Neuron (in vitro differentiated cells): Measurements from ENCODE around the gene LRG1.
A peak's percentile ranks its signal among the peaks of the same experiment; 100 is the strongest.

ENCODE experiments used
- H2AFZ ChIP-seq: one replicate; pipeline ENCODE4 v1.6.1; 2013; ENCODE audit warnings: low read depth, mild to moderate bottlenecking, inconsistent platforms, low read length, moderate library complexity
- H3K27me3 ChIP-seq: one replicate; pipeline ENCODE4 v1.6.1; 2013; ENCODE audit warnings: low read length; ENCODE audit not compliant: insufficient read depth
- H3K36me3 ChIP-seq: one replicate; pipeline ENCODE4 v1.6.1; 2013; ENCODE audit warnings: low read length; ENCODE audit not compliant: insufficient read depth
- H3K4me1 ChIP-seq: one replicate; pipeline ENCODE4 v1.6.1; 2013; ENCODE audit warnings: low read length; ENCODE audit not compliant: insufficient read depth
- H3K4me3 ChIP-seq: 2 replicates; pipeline ENCODE4 v1.5.1; 2013; ENCODE audit warnings: mild to moderate bottlenecking, low read length, moderate library complexity
- H3K9me3 ChIP-seq: one replicate; pipeline ENCODE4 v1.6.1; 2013; ENCODE audit warnings: low read length

The LRG1 gene

DNA sequence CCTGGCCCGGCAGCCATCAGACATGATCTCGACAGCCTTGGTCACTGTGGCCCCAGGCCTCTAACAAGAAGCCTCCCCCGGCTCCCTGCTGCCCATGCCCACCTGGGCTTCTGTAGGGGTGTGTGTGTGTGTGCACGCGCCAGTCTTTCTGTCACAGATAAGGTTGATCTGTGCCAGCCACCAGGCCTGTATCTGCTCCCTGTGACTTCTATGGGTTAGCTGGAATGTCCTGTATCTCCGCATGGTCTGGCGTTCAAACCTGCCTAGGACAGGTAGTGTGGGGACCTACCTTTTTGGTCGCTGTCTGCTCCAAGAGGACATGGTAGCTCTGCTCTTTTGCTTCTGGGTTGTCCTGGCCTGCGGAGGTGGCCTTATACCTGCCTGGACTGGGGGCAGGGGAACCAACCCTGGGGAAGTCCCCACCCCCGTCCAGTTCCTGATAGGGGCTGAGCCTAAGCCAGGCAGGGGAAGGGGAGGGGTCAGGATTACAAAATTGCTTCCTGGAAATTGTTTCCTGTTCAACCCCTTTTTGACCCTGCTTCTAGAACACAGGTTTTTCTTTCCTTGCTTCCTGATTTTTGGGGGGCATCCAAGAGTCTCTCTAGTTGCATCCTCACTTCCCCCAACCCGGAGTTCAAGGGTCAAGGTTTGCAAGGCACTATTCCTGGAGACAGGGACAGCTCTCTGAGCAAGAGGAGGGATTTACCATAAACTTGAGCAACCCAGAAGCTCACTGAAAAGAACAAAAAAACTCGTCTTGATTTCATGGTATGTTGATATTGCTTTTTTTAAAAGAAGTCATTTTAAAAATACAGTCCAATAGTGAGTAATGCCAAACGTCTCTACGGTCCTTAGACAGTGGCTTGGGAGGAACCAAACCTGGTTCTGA, at the start of gene LRG1:
TSS of gene LRG1 (minus strand) at position 344 of the 889 bp plus-strand sequence. CDS start at position 321, 23 bp downstream.
- H2AFZ ChIP-seq = no peak within 1 kb of the TSS
- H3K36me3 ChIP-seq = no peaks in the 10 kb centered on the region
- H3K27me3 ChIP-seq = no peaks in the 10 kb centered on the region
- H3K4me1 ChIP-seq = peaks cover 6% of the 10 kb centered on the region
- H3K4me3 ChIP-seq = no peak within 1 kb of the TSS
- peaks cover 7% of the 10 kb centered on the region for H3K9me3 ChIP-seq

- no peaks in the 10 kb centered on the region for H3K36me3 ChIP-seq
- no peak overlapping the region for H3K4me3 ChIP-seq
- peaks cover 2% of the 10 kb centered on the region for H3K27me3 ChIP-seq
- no peaks in the 10 kb centered on the region for H3K9me3 ChIP-seq
- no peak overlapping the region for H2AFZ ChIP-seq
- peaks cover 18% of the 10 kb centered on the region for H3K4me1 ChIP-seq
These were observed 48.5 kb upstream of the LRG1 start for GRCh38 chr19:4588291-4588761.

DNA sequence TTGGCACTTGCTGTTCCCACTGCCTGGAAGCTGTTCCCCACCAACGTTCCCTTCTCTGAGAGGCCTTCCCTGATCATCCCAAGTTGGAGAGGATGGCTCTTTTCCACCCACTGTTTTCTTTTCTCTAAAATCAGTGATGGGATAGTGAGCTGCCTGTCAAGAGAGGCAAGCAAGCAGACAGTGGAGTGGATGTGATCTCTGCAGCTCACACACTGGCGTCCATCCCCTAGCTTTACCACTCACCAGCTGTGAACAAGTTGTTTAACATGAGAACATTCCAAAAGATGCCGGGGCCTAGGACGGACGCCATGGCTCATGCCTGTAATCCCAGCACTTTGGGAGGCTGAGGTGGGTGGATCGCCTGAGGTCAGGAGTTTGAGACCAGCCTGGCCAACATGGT, 47.7 kb upstream of the LRG1 start:
- Histone ChIP-seq H3K4me3 (no peak overlapping the region), H2AFZ (no peak overlapping the region), H3K4me1 (peaks cover 18% of the 10 kb centered on the region), H3K36me3 (no peaks in the 10 kb centered on the region), H3K27me3 (peaks cover 2% of the 10 kb centered on the region), H3K9me3 (no peaks in the 10 kb centered on the region)

DNA sequence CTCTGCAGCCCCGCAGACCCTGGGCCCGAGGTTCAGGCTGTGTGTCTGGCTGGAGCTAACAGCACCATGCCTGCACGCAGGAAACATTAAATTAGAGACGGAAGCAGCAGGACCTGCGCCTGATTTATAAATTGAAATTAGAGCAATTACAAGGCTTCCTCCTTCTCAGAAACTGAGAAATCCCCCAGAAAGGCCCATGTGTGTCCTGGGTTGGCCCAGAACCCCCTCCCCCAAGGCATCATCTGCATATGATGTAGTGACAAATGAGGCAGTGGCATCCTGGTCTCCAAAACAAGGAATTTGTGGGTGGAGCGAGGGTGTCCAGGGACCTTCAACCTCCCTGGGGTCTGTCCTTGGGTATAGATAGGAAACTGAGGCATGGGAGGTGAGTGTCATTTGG, 46.9 kb upstream of the LRG1 start:
- no peak overlapping the region for H3K4me3 ChIP-seq
- H2AFZ ChIP-seq = no peak overlapping the region
- H3K36me3 ChIP-seq = no peaks in the 10 kb centered on the region
- H3K9me3 ChIP-seq = no peaks in the 10 kb centered on the region
- peaks cover 2% of the 10 kb centered on the region for H3K27me3 ChIP-seq
- H3K4me1 ChIP-seq = peaks cover 25% of the 10 kb centered on the region

DNA sequence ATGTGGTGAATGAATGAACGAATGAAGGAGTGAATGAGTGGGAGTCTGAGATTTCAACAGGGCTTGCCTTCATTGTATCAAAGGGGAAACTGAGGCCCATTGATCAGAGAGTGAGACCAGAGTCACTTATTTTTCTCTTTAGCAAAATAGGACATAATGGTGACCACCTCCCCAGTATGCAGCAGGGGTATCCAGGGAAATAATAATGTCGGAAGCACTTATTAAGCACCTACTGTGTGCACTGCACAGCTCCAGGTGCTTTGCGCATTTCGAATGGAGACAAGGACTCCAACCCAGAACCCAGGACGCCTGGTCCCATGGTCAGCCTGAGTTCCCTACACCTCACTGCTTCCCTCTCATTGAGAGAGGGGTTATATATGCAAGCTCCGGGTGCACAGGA, 46.4 kb upstream of the LRG1 start:
- Histone ChIP-seq H3K4me1 (peaks cover 25% of the 10 kb centered on the region), H3K9me3 (no peaks in the 10 kb centered on the region), H3K36me3 (no peaks in the 10 kb centered on the region)

DNA sequence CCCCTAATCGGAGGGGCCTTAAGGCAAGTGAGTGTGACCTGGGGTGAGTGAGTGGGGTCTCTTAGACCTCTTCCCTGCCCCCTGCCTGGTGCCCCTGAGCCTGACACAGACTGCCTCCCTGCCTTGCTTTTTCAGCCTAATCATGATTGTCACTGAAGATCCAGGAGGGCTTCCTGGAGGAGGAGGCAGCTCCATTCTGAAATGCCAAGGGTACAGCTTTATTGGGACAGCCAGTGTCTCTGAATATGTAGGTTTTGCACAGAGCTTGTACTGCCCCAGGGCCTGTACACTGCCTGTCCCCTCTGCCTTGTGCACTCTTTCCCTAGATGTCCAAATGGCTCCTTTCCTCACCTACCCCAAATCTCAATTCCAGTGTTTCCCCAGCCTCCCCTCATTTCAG, 45.7 kb upstream of the LRG1 start:
- Histone ChIP-seq H3K9me3 (no peaks in the 10 kb centered on the region), H3K27me3 (no peaks in the 10 kb centered on the region), H2AFZ (no peak overlapping the region), H3K4me1 (peaks cover 25% of the 10 kb centered on the region), H3K36me3 (no peaks in the 10 kb centered on the region), H3K4me3 (no peak overlapping the region)

More for the DNA sequence above, 46.4 kb upstream of the LRG1 start:
- peaks cover 2% of the 10 kb centered on the region for H3K27me3 ChIP-seq
- no peak overlapping the region for H3K4me3 ChIP-seq
- H2AFZ ChIP-seq = no peak overlapping the region

DNA sequence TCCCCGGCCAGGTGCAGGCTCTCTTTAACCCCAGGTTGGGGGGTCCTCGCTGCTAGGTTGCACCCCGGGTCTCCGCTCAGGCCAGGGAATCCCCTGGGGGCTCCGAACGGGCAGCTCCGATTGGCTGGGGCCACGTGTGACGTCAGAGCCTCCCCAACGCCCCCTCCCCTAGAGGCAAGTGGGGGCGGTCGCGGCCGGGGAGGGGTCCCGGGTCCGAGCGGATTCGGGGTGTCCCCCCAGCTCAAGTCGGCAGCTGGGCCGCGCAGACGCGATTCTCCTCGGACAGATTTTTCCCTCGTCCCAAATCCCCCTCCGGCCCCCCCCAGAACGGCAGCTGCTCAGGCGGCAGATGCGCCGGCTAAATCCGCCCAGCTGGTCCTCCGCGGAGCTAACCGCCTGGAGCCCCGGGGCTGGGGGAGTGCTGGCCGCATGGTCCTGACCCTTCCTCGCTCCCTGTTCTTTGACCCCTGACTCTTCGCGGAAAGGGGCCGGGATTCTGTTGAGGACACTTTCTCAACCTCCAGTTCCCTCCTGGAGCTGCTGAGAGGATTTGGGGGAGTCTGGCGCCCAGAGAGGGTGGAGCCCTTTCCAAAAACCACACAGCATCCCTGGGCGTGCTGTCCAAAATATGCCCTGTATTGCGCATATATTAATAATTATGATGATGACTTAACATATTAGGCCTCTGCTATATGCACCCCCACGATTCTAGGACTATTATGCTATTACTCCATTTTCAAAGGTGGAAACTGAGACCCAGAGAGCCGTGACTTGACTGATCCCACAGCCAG, 45.0 kb upstream of the LRG1 start:
- no peaks in the 10 kb centered on the region for H3K27me3 ChIP-seq
- no peaks in the 10 kb centered on the region for H3K9me3 ChIP-seq
- H3K4me1 ChIP-seq = peaks cover 25% of the 10 kb centered on the region
- no peaks in the 10 kb centered on the region for H3K36me3 ChIP-seq
- peak overlapping the region; percentile 53 for H3K4me3 ChIP-seq
- H2AFZ ChIP-seq = peak overlapping the region; percentile 80

DNA sequence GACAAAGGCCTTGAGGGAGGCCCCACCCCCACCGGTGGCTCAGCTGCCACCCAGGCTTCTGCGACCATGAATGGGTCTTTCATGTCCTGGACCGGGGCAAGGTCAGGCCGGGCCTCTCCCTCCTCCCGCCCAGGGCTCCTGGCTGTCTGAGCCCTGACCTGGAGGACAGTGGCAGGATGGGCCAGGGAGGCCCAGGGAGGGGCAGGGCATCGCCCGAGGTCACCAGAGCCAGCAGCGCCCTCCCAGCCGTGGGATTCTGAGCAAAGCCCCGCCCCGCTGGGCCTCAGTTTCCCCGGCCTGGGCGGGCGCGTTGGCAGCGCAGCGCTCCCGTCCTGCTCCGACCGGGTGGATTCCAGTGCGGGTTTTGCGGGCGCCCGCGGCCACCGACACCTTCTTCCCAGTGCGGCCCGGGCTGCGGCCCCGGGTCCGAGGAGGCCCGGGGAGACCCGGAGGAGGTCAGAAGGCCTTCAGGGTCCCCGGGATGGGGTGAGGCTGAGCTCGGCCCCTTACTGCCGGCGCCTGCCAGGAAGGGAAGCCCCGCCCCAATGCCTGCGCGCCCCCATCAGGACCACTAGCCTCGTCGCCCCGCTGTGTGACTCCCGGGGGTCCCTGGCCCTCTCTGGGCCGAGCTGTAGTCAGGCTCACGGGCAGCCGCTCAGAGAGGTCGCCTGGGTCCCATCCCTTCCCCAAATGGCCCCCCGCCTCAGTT, 44.3 kb upstream of the LRG1 start:
- Histone ChIP-seq H3K27me3 (no peaks in the 10 kb centered on the region), H3K36me3 (no peaks in the 10 kb centered on the region), H2AFZ (peak overlapping the region; percentile 80), H3K4me3 (peak overlapping the region; percentile 53), H3K4me1 (peaks cover 25% of the 10 kb centered on the region), H3K9me3 (no peaks in the 10 kb centered on the region)

GRCh38 chr19:4582980-4583842, 43.4 kb upstream of the LRG1 start:
- Histone ChIP-seq H3K4me3 (no peak overlapping the region), H3K9me3 (no peaks in the 10 kb centered on the region), H2AFZ (no peak overlapping the region), H3K27me3 (no peaks in the 10 kb centered on the region), H3K36me3 (no peaks in the 10 kb centered on the region), H3K4me1 (peaks cover 22% of the 10 kb centered on the region)

- Histone ChIP-seq H3K27me3 (no peaks in the 10 kb centered on the region), H3K9me3 (no peaks in the 10 kb centered on the region), H2AFZ (no peak overlapping the region), H3K4me1 (peaks cover 20% of the 10 kb centered on the region), H3K4me3 (peak overlapping the region; percentile 76), H3K36me3 (no peaks in the 10 kb centered on the region)
These were observed 42.1 kb upstream of the LRG1 start for GRCh38 chr19:4581666-4582553.

DNA sequence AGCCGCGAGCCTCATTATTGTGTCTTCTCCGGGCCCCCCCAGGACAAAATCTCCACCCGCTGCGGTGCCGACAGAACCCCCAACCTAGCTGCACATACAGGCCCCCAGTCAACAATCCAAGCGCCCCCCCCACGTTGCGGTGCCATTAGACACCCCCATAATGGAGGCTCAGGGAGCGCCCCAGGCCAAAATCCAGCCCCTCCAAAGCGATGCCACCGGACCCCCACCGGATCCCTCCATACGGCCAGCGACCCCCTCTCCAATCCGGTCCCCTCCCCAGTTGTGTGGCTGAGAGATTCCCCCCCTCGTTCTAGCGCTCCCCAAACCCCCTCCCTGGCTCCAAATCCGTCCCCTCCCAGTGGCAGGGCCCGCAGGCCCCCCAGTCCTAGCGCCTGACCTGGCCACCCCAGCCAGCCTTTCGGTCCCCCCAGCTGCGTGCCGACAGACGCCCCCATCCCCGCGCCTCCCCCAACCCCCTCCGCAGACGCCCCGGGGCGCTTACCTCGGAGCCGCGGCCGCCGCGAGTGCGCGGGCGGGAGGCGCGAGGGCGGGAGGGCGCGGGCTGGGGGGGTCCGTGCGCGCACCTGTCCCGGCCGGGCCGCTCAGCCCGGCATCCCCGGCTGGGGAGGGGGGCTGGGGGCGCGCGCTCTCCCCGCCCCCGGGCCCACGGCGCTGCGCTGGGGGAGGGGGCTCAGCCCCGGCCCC, 41.3 kb upstream of the LRG1 start:
- Histone ChIP-seq H3K36me3 (no peaks in the 10 kb centered on the region), H2AFZ (no peak overlapping the region), H3K4me3 (peak overlapping the region; percentile 76), H3K9me3 (no peaks in the 10 kb centered on the region), H3K27me3 (no peaks in the 10 kb centered on the region), H3K4me1 (peaks cover 18% of the 10 kb centered on the region)
